ENCODE data around the gene GPC5.

GRCh38 chr13:91370501-91370900, 27.9 kb upstream of the GPC5 start:
- TF ChIP-seq EZH2 (IDR thresholded peaks at IDR 0.05): no peak
- TF ChIP-seq CTCF (IDR thresholded peaks at IDR 0.05): no peak
